OCI-LY1 (cell line): ENCODE measurements around the gene DDX42.

Source experiments
- H2AFZ ChIP-seq: fragments of 200-600 bp; sonication (generic), shearing (Covaris generic); 2 replicates; pipeline ENCODE4 v1.6.0; 2014; ENCODE audit warnings: antibody characterized with exemption, mild to moderate bottlenecking, low read length
- H3F3A ChIP-seq: fragments of 200-600 bp; sonication (generic), shearing (Covaris generic); 2 replicates; pipeline ENCODE4 v1.6.0; 2014; ENCODE audit warnings: mild to moderate bottlenecking, antibody characterized with exemption, low read length, moderate library complexity; ENCODE audit not compliant: insufficient read depth
- H3K27ac ChIP-seq: fragments of 200-600 bp; sonication (generic); 2 replicates; pipeline ENCODE4 v1.5.1; 2014; ENCODE audit warnings: low read length, mixed run types, mild to moderate bottlenecking, low read depth; ENCODE audit not compliant: poor library complexity, severe bottlenecking
- H3K27me3 ChIP-seq: fragments of 200-600 bp; sonication (generic); 2 replicates; pipeline ENCODE4 v1.6.0; 2014; ENCODE audit warnings: antibody characterized with exemption, mild to moderate bottlenecking, low read length, moderate library complexity; ENCODE audit not compliant: insufficient read depth
- H3K36me3 ChIP-seq: fragments of 200-600 bp; sonication (generic); 2 replicates; pipeline ENCODE4 v1.6.1; 2014; ENCODE audit warnings: mild to moderate bottlenecking, antibody characterized with exemption, low read length, moderate library complexity, mixed read lengths; ENCODE audit not compliant: insufficient read depth
- H3K4me1 ChIP-seq: fragments of 200-600 bp; sonication (generic); 2 replicates; pipeline ENCODE4 v1.5.1; 2014; ENCODE audit warnings: mild to moderate bottlenecking, low read length, moderate library complexity; ENCODE audit not compliant: insufficient read depth, severe bottlenecking
- H3K4me2 ChIP-seq: fragments of 200-600 bp; sonication (generic), shearing (Covaris generic); 2 replicates; pipeline ENCODE4 v1.6.1; 2014; ENCODE audit warnings: low read length
- H3K4me3 ChIP-seq: fragments of 200-600 bp; sonication (generic); 2 replicates; pipeline ENCODE4 v1.5.1; 2014; ENCODE audit warnings: low read length, low read depth, mild to moderate bottlenecking, mixed read lengths; ENCODE audit not compliant: poor library complexity, severe bottlenecking
- H3K79me2 ChIP-seq: fragments of 200-600 bp; shearing (Covaris generic); 2 replicates; pipeline ENCODE4 v1.6.1; 2016; ENCODE audit warnings: mixed run types, low read length, mixed read lengths; ENCODE audit not compliant: insufficient read depth
- H3K9ac ChIP-seq: fragments of 200-600 bp; sonication (generic), shearing (Covaris generic); 2 replicates; pipeline ENCODE4 v1.6.1; 2014; ENCODE audit warnings: mild to moderate bottlenecking, low read length, mixed read lengths
- H3K9me2 ChIP-seq: fragments of 200-600 bp; sonication (generic), shearing (Covaris generic); 2 replicates; pipeline ENCODE4 v1.6.1; 2014; ENCODE audit warnings: low read depth, mild to moderate bottlenecking, low read length, mixed read lengths
- H3K9me3 ChIP-seq: fragments of 200-600 bp; shearing (Covaris generic); 2 replicates; pipeline ENCODE4 v1.6.1; 2014; ENCODE audit warnings: low read length, mixed read lengths
- H4K20me1 ChIP-seq: fragments of 200-600 bp; sonication (generic), shearing (Covaris generic); 2 replicates; pipeline ENCODE4 v1.6.0; 2016; ENCODE audit warnings: mild to moderate bottlenecking, low read length; ENCODE audit not compliant: insufficient read depth
- CTCF ChIP-seq: fragments of 200-600 bp; sonication (generic), shearing (Covaris generic); IDR thresholded peaks from 2 replicates; pipeline ENCODE4 v1.5.1; 2017; ENCODE audit warnings: mild to moderate bottlenecking, antibody characterized with exemption, low read length, moderate library complexity, mixed read lengths
- EZH2 ChIP-seq: fragments of 200-600 bp; sonication (generic), shearing (Covaris generic); IDR thresholded peaks from 2 replicates; pipeline ENCODE4 v1.8.0; 2017; ENCODE audit warnings: borderline replicate concordance, mixed run types, mild to moderate bottlenecking, antibody characterized with exemption, low read length, moderate library complexity, mixed read lengths

Gene DDX42

GRCh38 chr17:63845509-63845908 is 71.5 kb downstream of the DDX42 start:
- Histone ChIP-seq H3K4me1 (peaks cover 26% of the 10 kb centered on the region), H3K9me3 (no peaks in the 10 kb centered on the region), H3K9ac (no peak overlapping the region), H2AFZ (no peak overlapping the region), H3K4me3 (no peak overlapping the region), H3F3A (0 out of 2 replicates have a peak, but pooled peaks cover 6% of the 10 kb centered on the region), H3K27ac (no peak overlapping the region), H3K79me2 (peaks cover 17% of the 10 kb centered on the region), H4K20me1 (no peaks in the 10 kb centered on the region), H3K4me2 (no peak overlapping the region), H3K36me3 (no peaks in the 10 kb centered on the region; the same call in 1 of the 2 replicates), H3K9me2 (no peaks in the 10 kb centered on the region), H3K27me3 (0 out of 2 replicates have a peak, but pooled peaks cover 7% of the 10 kb centered on the region)
- TF ChIP-seq CTCF = no peak
- TF ChIP-seq EZH2 = no peak

DNA sequence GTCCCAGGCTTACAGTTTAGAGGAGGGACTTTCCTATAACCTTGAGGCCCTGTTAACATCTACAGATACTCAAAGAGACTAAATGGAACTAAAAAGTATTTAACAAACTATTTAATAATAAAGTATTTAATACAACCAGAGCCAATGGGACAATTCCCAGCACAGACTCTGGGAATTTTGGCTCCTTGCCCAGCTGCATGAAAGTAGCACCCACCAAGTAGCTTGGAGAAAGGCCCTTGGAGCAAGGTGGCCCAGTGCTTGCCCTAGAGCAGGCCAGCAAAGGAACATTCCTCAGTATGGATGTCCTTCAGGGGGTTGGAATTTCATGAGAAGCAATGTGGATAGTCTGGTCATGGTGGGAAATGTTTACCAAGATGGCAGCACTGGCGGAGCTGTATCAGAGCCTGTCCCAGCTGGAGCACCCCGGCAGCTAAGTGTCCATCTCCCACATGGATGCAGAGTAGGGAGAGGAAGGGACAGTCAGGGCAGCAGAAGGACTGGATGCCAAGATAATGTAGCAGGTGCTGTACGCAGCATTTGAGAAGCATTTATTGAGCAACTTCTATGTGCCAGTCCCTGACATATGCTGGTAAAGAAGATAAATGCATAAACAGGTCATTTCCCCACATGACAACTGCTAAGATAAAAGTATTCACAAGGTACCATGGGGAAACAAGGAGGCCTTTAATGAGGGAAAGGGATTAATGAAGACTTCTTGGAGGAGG is 73.7 kb downstream of the DDX42 start:
- Histone ChIP-seq H3K4me1 (peaks cover 17% of the 10 kb centered on the region), H2AFZ (no peak overlapping the region), H3K27me3 (0 out of 2 replicates have a peak, but pooled peaks cover 7% of the 10 kb centered on the region)

DNA sequence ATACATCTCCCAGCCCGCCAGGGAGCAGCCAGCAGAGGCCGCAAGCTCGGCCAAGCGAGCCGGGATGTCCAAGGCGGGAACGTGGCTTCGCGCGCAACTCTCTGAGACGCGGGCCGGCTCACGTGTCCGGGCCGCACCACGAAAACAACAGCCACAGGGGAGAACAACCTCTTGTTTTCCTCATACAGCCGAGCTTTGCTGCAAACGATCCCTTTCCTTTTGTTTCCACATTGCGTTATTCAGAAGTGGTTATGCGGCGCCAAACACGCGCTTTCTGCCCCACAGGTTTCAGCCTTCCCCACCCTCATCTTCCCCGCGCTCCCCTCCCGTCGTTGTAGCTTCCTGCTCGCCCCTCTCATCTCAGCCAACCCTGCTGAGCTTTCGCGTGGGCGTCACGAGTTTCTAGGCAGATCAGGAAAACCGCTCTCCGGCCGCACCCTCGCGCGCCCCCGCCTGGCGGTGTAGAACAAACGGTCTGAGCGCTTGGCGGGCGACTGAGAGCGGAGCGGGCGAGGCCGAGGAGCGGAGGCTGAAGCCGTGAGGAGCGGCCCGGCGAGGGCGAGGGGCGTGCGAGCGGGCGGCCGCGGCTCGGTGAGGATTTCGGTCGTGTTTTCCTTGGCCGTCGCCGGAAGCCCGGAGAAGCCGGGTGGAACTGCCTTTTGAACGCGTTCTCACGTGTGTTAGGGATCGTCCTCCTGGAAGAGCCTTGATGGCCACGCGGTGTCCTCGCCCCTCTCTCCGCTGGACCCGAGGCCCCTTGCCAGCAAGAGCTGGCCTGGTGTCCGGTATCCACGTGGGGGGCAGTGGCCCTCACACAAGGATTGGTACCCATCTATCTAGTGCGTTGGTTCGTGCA is 75.1 kb downstream of the DDX42 start:
- Histone ChIP-seq H4K20me1 (no peaks in the 10 kb centered on the region), H3K27ac (no peak overlapping the region), H3K79me2 (no peaks in the 10 kb centered on the region), H3K9ac (no peak overlapping the region), H3F3A (0 out of 2 replicates have a peak, but pooled peaks cover under 1% of the 10 kb centered on the region), H2AFZ (peak overlapping the region; percentile 81), H3K4me1 (peaks cover 9% of the 10 kb centered on the region), H3K36me3 (no peaks in the 10 kb centered on the region; the same call in 1 of the 2 replicates), H3K9me2 (no peaks in the 10 kb centered on the region), H3K4me2 (peak overlapping the region; percentile 61), H3K27me3 (0 out of 2 replicates have a peak, but pooled peaks cover 7% of the 10 kb centered on the region), H3K4me3 (peak overlapping the region; percentile 32), H3K9me3 (no peaks in the 10 kb centered on the region)
- TF ChIP-seq EZH2 (no peak), CTCF (peak; percentile 60)

More for the DNA sequence above, 73.7 kb downstream of the DDX42 start:
- no peak overlapping the region for H3K4me3 ChIP-seq
- H3K79me2 ChIP-seq = no peaks in the 10 kb centered on the region
- no peaks in the 10 kb centered on the region for H4K20me1 ChIP-seq
- no peak overlapping the region for H3K4me2 ChIP-seq
- H3K27ac ChIP-seq = no peak overlapping the region
- 0 out of 2 replicates have a peak, but pooled peaks cover 6% of the 10 kb centered on the region for H3F3A ChIP-seq
- no peaks in the 10 kb centered on the region for H3K9me2 ChIP-seq
- no peak overlapping the region for H3K9ac ChIP-seq
- no peaks in the 10 kb centered on the region for H3K9me3 ChIP-seq
- no peak for TF ChIP-seq EZH2
- H3K36me3 ChIP-seq = no peaks in the 10 kb centered on the region; the same call in 1 of the 2 replicates
